Endometrial microvascular endothelial cells (primary cell): ENCODE data around the gene GLYR1. TPM values are rescaled to one million over a fixed set of nuclear protein-coding genes. Genes with fewer than 3 reads are reported as not detected.
"Not testable (repeated sequence)": the region's sequence is repeated elsewhere in the genome, so short reads cannot be mapped to it uniquely, and the experiment has no call there.

Experiments
- in situ Hi-C: cut with HindIII; loops from 2 replicates; pipeline ENCODE4 v1.10.0; 2017; ENCODE audit warnings: low sequenced_read_pairs, low pct_unique_long_range_greater_than_20kb; ENCODE audit errors: inconsistent ontology term
- total RNA-seq: library from RNA; depleted of rRNA; stranded (reverse); fragments of >200 nt; gene quantifications from one replicate; pipeline ENCODE4 v1.2.3, GENCODE V29; 2015; ENCODE audit errors: inconsistent ontology term

The GLYR1 gene
- total RNA-seq, result 58.4 TPM

DNA sequence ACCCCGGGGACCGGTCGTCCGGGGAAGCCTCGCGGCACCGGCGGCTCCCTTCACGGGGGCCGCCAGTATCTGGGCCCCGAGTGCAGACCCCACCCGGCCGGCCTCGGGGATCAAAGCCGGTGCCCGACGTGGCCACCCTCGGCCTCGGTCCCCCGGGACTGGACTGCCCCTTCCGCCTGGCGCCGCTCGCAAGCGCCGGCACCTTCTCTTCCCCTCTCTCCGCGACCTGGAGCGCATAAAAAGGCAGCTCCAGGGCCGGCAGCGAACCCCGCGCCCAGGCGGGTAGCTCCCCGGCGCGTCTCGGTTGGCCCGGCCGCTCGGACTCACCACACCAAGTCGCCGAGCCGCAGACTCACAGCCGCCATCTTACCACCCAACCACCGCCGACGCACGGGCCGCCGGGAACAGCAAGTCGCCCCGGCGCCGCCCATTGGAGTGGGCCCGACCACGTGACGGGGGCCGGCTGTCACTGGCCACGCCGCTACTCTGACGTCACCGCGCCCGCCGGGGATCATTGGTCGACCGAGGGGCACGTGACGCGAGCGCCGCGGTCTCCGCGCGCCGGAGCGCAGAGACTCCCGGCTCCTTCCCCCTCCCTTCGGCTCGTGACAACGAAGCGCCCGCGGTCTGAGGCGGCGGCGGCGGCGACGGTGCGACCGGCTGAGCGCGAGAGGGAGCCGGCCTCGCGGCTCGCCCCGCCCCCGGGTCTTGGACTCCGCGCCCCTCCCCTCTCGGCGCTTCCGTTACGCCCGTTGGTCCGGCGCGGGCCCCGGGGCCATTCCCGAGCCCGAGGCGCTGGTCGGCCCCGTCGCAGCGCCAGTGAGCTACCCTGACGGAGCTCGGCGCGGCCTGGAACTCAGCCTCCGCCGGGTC lies at the start of gene GLYR1, which contains the start of gene UBN1:
TSS of gene GLYR1 (minus strand) at position 388 of the 873 bp plus-strand sequence. CDS start at position 365, 23 bp downstream.
TSS of gene UBN1 (plus strand) at position 581 of the 873 bp plus-strand sequence. CDS start 5,437 bp downstream, outside the sequence.
- in situ Hi-C loops, result no loop called here

DNA sequence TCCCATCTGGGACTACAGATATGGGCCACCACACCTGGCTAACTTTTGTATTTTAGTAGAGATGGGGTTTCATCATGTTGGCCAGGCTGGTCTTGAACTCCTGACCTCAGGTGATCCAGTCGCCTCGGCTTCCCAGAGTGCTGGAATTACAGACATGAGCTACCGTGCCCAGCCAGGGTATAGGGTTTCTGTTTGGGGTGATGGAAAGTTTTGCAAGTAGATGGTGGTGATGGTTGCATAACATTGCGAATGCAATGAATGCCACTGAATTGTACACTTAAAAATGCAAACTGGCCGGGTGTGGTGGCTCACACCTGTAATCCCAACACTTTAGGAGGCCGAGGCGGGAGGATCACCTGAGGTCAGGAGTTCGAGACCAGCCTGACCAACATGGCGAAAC lies 49.7 kb upstream of the GLYR1 start:
- in situ Hi-C loops, result not testable (repeated sequence)

- in situ Hi-C loops, result no loop called here
These were observed 48.3 kb upstream of the GLYR1 start for GRCh38 chr16:4895366-4895765.

- in situ Hi-C loops, result no loop called here
These were observed 47.4 kb upstream of the GLYR1 start for GRCh38 chr16:4894276-4895150.

GRCh38 chr16:4893103-4893862 lies 46.2 kb upstream of the GLYR1 start:
- in situ Hi-C loops, result no loop called here

DNA sequence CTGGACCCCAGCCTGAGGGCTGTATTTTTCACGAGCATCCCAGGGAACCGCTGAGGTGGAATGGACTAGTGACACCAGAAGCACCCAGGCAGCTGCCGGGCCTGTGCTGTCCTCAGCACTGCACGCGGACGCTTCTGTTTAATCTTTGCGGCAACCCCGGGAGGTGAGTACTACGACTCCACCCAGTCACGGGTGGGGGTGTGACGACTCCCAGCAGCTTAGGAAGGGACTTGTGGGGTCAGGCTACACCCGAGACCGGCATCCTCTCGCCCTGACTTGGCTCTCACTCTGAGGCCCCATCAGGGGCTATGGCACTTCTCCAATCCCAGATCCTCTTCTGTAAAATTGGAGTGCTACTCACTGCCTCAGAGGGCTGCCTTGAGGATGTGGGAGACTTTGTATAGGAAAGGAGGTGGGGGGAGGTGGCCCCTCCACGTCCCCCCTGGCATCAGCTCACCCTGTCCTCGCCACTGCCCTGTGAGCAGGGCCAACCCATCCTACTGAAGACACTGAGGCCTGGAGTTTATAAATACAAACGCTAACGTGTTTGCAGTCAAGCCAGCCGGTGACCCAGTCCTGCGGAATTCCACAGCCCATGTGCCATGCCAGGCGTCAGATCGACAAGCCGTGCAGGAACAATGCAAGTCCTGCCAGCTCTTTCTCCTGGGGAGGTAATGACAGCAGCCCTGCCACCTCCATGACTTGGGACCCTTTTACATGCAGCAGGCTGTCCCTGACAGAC lies 45.4 kb upstream of the GLYR1 start:
- in situ Hi-C loops, result no loop called here

DNA sequence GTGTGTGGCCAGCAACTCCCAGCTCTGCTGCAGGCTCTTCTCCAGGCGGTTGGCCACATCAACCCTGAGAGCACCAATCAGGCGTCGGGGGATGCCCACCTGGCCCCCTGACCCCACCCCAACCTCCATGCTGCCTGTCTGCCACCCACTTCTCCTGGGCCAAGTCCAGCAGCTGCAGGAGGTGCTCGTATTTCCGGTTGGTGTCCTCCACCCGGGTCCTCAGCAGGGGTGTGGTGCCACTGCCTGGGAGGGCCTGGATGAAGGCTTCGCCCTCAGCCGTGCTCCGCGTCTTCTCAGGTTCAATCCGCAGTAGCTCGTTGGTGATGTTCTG lies 44.8 kb upstream of the GLYR1 start:
- in situ Hi-C loops, result no loop called here

GRCh38 chr16:4891097-4891885 lies 44.2 kb upstream of the GLYR1 start:
- in situ Hi-C loops, result no loop called here

DNA sequence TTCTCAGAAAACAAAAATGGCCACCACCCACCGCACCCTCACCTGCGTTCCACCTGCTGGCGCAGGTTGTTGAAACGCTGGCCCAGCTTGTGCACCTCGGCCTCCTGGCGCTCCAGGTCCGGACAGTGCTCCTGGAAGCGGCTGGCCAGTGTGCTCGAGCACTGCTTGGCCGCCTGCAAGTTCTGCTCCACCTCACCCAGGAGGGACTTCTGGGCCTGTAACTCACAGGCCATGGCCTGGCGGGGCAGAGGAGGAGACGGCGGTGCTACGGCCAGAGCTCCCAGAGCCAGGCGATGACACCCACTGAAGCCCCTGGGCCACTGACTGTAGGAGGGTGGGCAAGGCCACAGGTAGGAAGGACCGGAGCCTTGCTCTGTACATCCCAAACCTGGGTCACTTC lies 43.6 kb upstream of the GLYR1 start:
- in situ Hi-C loops, result no loop called here

DNA sequence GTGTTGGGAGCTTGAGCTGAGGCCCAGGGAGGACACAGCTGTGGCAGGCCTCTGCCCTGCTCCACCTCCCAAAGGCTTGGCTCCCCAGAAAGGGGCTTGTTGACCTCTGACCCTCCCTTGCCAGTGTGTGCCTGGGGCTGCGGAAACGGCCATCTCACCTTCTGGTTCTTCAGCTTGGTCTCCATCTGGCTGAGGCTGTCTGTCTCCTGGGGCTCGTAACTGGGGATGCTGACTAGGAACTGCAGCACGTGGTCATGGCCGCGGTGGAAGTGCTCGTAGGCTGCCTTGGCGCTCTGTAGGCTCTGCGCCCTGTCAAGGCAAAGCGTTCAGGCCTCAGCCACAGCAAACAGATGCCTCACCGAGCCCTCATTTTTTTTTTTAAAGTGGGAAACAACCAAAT lies 42.9 kb upstream of the GLYR1 start:
- in situ Hi-C loops, result no loop called here

GRCh38 chr16:4888428-4889135 lies 41.5 kb upstream of the GLYR1 start:
- in situ Hi-C loops, result no loop called here

GRCh38 chr16:4886151-4886550 lies 39.1 kb upstream of the GLYR1 start:
- in situ Hi-C loops, result no loop called here

- in situ Hi-C loops, result no loop called here
These were observed 38.1 kb upstream of the GLYR1 start for GRCh38 chr16:4884972-4885874.

DNA sequence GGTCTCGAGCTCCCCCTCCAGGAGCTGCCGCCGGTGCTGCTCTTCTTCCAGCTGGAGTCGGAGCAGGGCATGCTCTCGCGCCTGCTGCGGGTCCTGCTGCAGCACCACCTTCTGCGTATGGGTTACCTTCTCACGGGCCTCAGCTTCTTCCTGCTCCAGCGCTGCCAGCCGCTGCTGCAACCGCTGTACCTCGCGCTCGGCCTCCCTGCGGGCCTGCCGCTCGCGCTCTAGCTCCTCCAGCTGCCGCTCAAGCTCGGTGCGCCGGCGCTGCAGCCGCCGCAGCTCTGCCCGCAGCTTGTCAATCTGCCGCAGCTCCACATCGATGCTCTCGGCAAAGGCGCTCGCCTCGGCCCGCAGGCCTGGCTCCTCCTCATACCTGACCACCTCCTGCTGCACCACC lies 37.1 kb upstream of the GLYR1 start:
- in situ Hi-C loops, result no loop called here

- in situ Hi-C loops, result no loop called here
These were observed 36.4 kb upstream of the GLYR1 start for GRCh38 chr16:4883501-4883900.

DNA sequence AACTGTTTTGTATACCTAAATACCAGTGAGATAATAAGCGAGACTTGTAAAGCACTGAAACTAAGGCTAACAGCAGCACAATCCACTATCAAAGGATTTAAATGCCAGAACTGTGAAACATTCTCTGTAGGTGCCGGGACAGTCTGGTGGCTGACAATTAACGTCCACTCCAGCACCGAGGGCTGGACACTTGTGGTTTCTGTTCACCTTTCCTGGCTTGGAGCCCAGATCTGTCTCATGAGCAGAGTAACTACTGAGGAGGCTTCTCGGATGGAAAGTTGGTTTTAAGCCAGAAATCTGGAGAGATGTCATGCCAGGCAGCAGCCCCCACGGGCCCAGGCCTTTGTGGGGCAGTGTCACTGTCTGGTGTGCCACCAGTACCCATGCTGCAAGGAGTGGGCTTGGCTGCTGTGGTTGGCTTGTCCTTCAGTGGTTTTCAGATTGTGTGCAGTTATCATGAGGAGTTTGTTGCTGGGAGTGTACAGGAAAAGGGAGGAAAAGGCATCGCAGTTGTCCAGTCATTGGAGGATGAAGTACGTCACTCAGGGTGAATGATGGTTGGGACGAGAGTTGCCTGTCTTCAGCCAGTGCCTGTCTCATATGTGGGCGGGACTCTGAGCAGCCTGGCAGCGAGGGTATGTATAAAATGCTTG lies 35.7 kb upstream of the GLYR1 start:
- in situ Hi-C loops, result no loop called here
